Fibroblast of skin of abdomen (primary cell): Measurements from ENCODE around the gene CHRM3.
A peak's percentile ranks its signal among the peaks of the same experiment; 100 is the strongest.

Experiments
- DNase-seq: peaks from one replicate; pipeline ENCODE4 v3.0.0-alpha.2; 2013

CHRM3 gene

GRCh38 chr1:239413916-239414315, 27.5 kb downstream of the CHRM3 start:
- no peak for DNase-seq

DNA sequence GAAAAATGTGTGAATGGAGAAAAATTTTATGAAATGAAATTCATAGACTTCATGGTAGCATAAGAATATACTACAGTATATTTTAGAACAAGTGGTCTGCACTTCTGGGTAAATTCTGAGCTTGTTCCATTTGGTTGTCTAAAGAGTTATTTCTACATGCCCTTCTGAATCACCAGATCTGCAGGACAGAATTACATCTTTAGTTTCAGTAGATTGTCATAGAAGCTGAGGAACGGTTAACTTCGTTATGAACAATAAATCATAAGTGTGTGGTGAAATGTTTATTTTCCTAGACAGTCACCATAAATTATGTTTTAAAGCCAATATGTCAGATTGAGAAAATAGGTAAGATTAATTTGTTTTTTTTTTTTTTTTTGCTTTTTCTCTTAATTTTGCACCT, 30.9 kb downstream of the CHRM3 start:
- no peak for DNase-seq

DNA sequence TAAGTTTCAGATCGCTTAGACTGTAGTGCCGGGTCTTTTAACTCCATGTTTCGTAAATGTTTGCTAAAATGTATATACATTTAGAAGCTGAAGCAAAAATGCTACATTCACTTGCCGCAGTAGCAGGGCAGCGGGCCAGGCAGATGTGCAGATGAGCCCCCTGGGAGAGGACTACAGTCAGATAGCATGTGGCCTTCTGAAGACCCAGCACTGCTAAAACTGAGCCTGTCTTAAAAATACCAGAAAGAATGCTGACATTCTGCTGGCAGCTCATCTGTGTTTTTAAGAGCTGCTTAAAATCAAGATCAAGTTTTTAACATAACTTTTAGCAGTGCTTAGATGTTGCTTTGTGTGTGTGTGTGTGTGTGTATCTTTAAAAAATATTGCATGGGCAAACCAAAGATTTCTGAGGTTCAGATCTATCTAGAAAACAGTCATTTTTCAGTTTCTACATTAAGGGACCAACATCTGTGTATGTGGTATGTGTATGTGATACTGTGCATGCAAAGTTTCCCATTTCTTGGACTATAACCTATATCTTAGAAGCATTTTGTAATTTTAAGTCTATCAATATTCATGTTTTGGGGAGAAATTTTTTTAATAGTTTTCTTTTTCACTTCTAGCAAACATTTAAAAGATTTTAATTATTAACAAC, 31.7 kb downstream of the CHRM3 start:
- no peak for DNase-seq

DNA sequence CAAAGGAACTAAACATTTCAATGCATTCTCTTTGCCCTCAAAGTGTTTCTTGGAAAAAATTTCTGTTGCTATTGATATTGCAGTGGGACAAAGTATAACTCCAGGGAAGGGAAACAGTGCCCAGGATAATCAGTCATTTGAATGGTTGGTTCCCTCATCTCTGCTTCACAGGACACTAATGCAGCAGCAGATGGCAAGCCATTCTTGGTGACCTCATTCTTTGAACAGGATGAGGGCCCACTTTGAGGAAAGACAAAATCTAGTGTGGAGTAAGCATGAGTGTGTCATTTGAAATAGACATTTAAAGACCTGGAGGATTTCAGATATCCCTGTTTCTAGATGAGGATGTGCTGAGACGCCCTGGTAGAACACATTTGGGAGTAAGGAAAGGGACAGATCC, 32.3 kb downstream of the CHRM3 start:
- DNase-seq: no peak

DNA sequence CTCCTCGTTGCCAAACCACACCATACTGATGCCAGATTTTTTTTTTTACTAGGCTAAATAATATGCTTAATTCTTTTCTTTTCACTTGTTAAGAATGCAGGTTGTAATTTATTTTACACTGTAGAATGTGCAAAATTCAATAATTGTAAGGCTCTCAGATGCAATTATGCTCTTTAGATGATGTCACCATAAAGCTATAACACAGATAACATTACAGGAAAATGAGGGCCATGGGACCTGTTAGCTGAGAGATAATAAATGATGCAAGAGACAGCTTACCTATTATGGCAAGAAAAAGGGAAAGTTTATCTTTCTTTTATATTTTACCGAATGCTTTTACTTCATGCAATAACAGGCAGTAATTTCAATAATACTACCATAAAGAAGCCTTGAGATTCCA, 35.4 kb downstream of the CHRM3 start:
- DNase-seq: peak; percentile 23

DNA sequence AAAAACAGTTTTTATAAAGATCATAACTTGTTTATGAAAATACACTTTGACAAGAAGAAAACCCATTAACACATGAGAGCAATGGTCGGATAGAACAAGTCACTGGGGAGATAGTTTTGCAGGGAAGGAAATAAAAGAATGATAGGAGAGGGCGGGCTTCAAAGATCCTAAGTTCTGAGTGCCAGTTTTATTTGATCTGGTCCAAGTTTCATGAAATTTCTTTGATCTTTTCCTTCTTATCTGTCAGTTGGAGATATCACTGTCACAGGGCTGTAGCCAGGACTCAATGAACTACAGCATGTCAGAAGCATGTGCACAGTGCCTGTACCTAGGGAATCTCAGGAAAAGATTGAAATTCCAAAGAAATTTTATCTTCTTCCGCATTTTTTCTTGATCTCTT, 36.5 kb downstream of the CHRM3 start:
- DNase-seq: no peak

DNA sequence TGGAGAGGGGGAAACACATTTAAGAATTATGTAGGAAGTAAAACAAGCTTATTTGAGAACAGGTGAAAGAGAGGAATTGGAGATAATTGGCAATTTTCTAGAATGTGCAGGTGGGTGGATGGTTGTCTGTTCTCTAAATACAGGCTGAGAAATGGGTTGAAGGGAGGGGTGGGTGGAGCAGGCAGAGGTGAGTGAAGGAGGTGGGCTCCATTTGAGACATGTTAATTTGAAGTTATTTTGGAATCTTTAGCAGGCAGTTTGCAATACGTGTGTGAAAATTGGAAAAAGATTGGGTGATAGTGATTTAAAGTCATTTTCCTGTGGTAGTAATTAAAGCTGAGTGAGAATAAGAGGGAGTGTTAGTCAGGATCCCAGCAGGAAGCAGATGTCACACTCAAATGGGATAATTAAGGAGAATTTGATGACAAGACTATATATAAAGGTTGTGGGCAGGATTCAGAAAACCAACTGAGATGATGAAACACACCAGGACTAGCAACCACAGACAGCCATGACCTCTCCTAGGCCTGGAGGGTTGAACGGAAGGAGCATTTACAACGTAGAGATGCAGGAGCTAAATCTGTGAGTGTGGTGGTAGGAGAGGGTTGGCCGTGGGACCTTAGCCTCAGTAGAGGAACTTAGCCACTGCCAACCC, 40.6 kb downstream of the CHRM3 start:
- peak; percentile 68 for DNase-seq

DNA sequence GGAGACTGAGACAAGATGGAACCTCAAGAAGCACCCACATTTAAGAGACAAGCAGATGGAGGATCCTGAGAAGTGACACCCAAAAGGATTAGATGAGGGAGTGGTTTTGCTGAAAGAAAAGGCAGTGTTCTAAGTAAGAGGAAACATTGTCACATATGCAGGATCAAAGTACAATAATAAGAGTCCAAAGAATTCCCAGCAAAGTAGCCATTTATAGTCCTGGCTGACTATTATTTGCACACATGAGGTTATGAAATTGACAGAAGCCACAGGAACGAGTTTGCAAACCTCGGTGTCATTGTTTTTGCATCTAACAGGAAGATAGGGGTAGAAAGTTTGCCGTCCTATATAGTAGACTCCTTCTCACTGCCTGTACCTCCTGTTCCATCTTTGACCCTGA, 41.3 kb downstream of the CHRM3 start:
- no peak for DNase-seq

DNA sequence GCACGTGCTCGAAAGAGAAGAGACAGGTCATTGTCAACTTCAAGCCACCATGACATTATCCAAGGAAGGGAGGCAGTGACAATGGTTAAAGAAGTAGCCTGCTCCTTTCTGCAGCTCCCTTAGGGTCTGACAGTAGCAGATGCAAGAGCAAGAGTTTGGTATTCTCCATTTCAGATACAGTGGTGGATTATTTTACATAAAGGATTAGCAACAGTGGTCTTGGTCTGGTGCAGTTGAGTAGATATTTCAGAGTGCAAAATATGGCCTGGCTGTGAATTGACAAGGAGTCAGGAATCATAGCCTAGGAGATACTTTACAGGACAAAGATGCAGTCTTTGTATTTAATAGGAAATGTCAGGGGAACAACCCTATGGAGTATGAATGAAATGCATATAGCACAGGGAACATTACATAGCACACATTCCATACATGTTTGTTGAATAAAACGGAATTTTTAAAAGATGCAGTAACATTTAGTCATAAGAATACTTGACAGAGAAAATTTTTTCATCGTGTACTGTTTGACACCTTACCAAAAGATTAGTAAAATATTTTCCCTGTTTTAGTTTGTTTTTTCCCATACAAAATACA, 41.8 kb downstream of the CHRM3 start:
- peak; percentile 68 for DNase-seq

DNA sequence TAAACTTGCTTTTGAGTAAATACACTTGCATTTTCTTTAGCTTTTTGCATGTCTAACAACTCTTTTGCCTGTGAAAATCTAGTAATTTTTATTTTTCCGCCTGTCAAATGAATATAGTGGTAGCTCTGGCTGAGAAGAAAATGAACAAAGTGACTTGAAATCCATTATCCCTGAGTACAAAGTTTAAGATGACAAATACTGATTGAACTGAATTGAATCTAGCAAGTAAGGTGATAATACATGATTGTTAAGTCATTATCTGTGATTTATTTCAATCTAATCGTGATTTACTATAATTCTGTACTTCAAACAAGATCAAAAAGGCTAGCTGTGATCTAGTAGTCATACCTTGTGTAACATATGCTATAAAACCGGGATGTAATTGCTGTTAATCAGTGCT, 42.8 kb downstream of the CHRM3 start:
- DNase-seq: no peak

GRCh38 chr1:239432255-239432654, 45.9 kb downstream of the CHRM3 start:
- no peak for DNase-seq

DNA sequence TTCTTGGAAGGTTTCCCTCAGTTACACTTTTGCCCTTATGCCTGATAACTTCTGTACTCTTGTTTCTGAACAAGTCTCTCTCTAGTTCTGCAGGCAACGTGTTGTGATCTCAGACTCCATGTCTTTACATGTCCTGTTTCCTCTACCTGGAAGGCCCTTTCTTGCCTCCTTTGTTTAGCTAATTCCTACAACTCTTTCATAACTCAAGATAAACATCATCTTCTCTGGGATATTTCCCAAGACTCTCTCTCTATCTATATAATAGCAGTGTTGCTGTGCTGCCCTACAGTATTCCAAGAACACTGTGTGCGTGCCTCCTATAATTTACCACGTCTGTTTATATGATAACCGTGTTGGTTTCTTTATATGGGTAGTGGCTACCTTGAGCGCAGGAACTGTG, 47.8 kb downstream of the CHRM3 start:
- no peak for DNase-seq
